T-helper 1 cell treated with Interleukin-12 subunit alpha and Interleukin-12 subunit beta and Interleukin-4 antibody, amounts not matched to agents 30 μg/mL and 1 μg/mL, for 36 hours (primary cell): Measurements from ENCODE around the gene NAPB.

ENCODE experiments used
- H3K27ac Mint-ChIP-seq: one replicate; pipeline ENCODE4 v1.8.0; 2021; ENCODE audit warnings: mild to moderate bottlenecking, mixed read lengths
- H3K27me3 Mint-ChIP-seq: one replicate; pipeline ENCODE4 v1.8.0; 2021; ENCODE audit warnings: low read depth, mixed read lengths
- H3K36me3 Mint-ChIP-seq: one replicate; pipeline ENCODE4 v1.8.0; 2021; ENCODE audit warnings: low read depth, mixed read lengths
- H3K4me1 Mint-ChIP-seq: one replicate; pipeline ENCODE4 v1.8.0; 2021; ENCODE audit warnings: low read depth, mixed read lengths
- H3K4me3 Mint-ChIP-seq: one replicate; pipeline ENCODE4 v1.8.0; 2021; ENCODE audit warnings: mild to moderate bottlenecking, moderate library complexity, mixed read lengths
- H3K9me3 Mint-ChIP-seq: one replicate; pipeline ENCODE4 v1.8.0; 2021; ENCODE audit warnings: mixed read lengths

NAPB gene

DNA sequence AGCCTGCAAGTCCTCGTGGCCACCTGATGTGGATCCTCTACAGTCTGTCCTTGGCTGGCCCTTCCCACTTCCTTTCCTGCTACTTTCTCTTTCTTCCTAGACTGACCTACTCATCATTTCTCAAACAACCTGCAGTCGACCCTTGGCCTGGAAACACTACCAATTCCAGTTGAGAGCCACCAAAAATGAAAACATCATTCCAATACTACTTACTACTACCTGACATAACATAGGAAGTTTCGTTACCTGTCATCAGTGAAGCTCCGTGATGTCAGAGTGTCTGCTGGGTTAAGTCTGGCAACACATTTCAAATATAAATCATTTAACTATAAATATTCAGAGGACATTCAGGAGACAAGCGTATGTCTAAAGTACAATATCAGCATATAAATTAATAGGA lies 45.5 kb downstream of the NAPB start:
- Mint-ChIP-seq H3K4me1 (peaks cover 5% of the 10 kb centered on the region), H3K4me3 (no peak overlapping the region), H3K27ac (no peak overlapping the region), H3K9me3 (no peaks in the 10 kb centered on the region), H3K27me3 (no peaks in the 10 kb centered on the region), H3K36me3 (peaks cover 52% of the 10 kb centered on the region)

DNA sequence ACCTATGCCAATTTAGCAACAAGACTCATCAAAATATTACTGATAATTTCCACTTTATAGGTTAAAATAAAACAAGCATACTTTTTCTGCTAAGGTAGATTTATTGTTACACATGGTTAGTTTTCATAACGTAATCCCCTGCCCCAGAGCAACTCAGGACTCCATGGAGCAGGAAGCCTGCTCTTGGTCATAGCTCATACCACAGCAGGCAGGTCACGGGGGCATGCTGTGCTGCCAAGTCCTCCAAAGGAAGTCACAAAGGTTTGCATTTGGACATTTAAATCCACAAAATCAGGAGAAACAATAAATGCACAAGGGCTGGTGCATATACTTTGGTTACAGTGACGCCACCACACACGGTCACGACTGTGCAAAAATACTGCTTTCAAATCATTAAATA lies 46.8 kb downstream of the NAPB start:
- Mint-ChIP-seq H3K27ac (no peak overlapping the region), H3K4me1 (peaks cover 5% of the 10 kb centered on the region), H3K9me3 (no peaks in the 10 kb centered on the region), H3K4me3 (no peak overlapping the region), H3K27me3 (no peaks in the 10 kb centered on the region), H3K36me3 (peaks cover 56% of the 10 kb centered on the region)

DNA sequence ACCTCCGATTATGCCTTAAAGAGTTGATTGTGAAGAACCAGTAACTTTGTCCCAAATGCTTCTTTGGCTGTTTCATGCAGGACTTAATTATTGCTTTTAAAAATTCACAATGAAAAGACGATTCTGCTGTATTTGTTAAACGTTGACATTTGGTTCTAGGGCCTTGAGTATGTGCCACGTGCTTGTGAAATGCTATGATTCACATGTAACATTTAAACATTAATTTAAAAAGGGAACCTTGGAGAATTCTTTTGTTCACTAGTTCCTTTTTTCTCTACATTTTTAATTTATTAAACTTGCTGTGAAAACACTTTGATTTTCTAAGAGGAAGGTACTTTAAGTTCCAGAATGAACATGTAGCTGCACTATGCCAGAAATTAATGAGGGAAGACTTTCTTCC lies 49.8 kb downstream of the NAPB start:
- no peak overlapping the region for H3K27ac Mint-ChIP-seq
- no peak overlapping the region for H3K4me3 Mint-ChIP-seq
- no peaks in the 10 kb centered on the region for H3K9me3 Mint-ChIP-seq
- peaks cover 16% of the 10 kb centered on the region for H3K4me1 Mint-ChIP-seq
- no peaks in the 10 kb centered on the region for H3K27me3 Mint-ChIP-seq
- peaks cover 56% of the 10 kb centered on the region for H3K36me3 Mint-ChIP-seq

DNA sequence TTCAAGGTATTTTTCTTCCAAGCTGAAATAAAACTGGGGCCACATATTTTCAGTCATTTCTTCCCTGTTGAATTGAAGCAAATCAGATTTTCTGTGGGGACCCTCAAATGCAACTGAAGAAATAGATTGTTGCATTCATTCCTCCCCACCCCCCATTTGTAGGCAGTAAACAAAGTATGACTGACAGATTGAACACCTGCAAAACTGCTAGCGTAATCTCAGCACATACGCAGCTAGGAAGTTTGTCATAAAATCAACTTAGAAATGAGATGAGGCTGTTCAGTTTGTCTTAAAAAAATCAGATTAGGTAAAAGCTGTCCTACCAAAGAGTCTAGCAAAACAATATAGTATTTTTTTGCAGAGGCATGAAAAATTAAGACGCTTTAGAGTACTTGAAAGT lies 50.4 kb downstream of the NAPB start:
- Mint-ChIP-seq H3K4me3 (no peak overlapping the region), H3K4me1 (peaks cover 21% of the 10 kb centered on the region), H3K27me3 (no peaks in the 10 kb centered on the region), H3K9me3 (no peaks in the 10 kb centered on the region), H3K36me3 (peaks cover 56% of the 10 kb centered on the region), H3K27ac (no peak overlapping the region)

GRCh38 chr20:23370274-23370673 lies 51.0 kb downstream of the NAPB start:
- Mint-ChIP-seq H3K27ac (no peak overlapping the region), H3K9me3 (no peaks in the 10 kb centered on the region), H3K36me3 (peaks cover 50% of the 10 kb centered on the region), H3K4me3 (no peak overlapping the region), H3K4me1 (peaks cover 17% of the 10 kb centered on the region), H3K27me3 (no peaks in the 10 kb centered on the region)

- Mint-ChIP-seq H3K9me3 (no peaks in the 10 kb centered on the region), H3K4me3 (no peak overlapping the region), H3K36me3 (peaks cover 57% of the 10 kb centered on the region), H3K27me3 (no peaks in the 10 kb centered on the region), H3K4me1 (peaks cover 26% of the 10 kb centered on the region), H3K27ac (no peak overlapping the region)
Measured at GRCh38 chr20:23369072-23369823, 52.0 kb downstream of the NAPB start.

GRCh38 chr20:23368316-23369071 lies 52.8 kb downstream of the NAPB start:
- H3K27me3 Mint-ChIP-seq: no peaks in the 10 kb centered on the region
- peaks cover 52% of the 10 kb centered on the region for H3K36me3 Mint-ChIP-seq
- H3K4me3 Mint-ChIP-seq: no peak overlapping the region
- no peaks in the 10 kb centered on the region for H3K9me3 Mint-ChIP-seq
- peaks cover 33% of the 10 kb centered on the region for H3K4me1 Mint-ChIP-seq
- H3K27ac Mint-ChIP-seq: no peak overlapping the region

DNA sequence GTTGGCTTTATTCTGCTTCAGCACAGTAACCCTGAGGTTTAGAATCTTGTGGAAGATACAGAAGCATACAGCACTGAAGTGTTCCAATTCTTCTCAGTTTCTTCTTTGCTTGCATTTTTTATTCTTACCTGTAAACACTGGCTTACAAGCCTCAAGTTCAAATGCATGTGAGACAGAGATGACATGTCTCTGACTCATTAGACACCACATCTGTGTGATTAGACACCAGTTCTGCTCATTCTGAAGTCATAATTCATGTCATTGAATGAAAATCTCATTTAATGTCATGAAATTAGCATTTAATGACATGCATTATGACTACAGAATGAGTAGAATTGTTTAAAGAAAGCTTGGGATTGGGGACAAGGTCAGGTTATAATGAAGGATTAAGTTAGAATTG lies 53.5 kb downstream of the NAPB start:
- Mint-ChIP-seq H3K9me3 (no peaks in the 10 kb centered on the region), H3K4me3 (no peak overlapping the region), H3K4me1 (peaks cover 40% of the 10 kb centered on the region), H3K27ac (no peak overlapping the region), H3K27me3 (no peaks in the 10 kb centered on the region), H3K36me3 (peaks cover 56% of the 10 kb centered on the region)

- Mint-ChIP-seq H3K9me3 (no peaks in the 10 kb centered on the region), H3K27me3 (no peaks in the 10 kb centered on the region), H3K27ac (peak overlapping the region; percentile 59), H3K4me3 (no peak overlapping the region), H3K4me1 (peaks cover 40% of the 10 kb centered on the region), H3K36me3 (peaks cover 49% of the 10 kb centered on the region)
Measured at GRCh38 chr20:23366384-23366783, 54.9 kb downstream of the NAPB start.

GRCh38 chr20:23365390-23366165 lies 55.7 kb downstream of the NAPB start:
- Mint-ChIP-seq H3K9me3 (no peaks in the 10 kb centered on the region), H3K27me3 (no peaks in the 10 kb centered on the region), H3K4me3 (peak overlapping the region; percentile 48), H3K27ac (peak overlapping the region; percentile 59), H3K4me1 (peaks cover 46% of the 10 kb centered on the region), H3K36me3 (peaks cover 41% of the 10 kb centered on the region)

GRCh38 chr20:23363257-23363649 lies 58.0 kb downstream of the NAPB start:
- H3K4me1 Mint-ChIP-seq: peaks cover 53% of the 10 kb centered on the region
- H3K36me3 Mint-ChIP-seq: peaks cover 27% of the 10 kb centered on the region
- no peaks in the 10 kb centered on the region for H3K27me3 Mint-ChIP-seq
- peak overlapping the region; percentile 96 for H3K27ac Mint-ChIP-seq
- peak overlapping the region; percentile 92 for H3K4me3 Mint-ChIP-seq
- no peaks in the 10 kb centered on the region for H3K9me3 Mint-ChIP-seq

DNA sequence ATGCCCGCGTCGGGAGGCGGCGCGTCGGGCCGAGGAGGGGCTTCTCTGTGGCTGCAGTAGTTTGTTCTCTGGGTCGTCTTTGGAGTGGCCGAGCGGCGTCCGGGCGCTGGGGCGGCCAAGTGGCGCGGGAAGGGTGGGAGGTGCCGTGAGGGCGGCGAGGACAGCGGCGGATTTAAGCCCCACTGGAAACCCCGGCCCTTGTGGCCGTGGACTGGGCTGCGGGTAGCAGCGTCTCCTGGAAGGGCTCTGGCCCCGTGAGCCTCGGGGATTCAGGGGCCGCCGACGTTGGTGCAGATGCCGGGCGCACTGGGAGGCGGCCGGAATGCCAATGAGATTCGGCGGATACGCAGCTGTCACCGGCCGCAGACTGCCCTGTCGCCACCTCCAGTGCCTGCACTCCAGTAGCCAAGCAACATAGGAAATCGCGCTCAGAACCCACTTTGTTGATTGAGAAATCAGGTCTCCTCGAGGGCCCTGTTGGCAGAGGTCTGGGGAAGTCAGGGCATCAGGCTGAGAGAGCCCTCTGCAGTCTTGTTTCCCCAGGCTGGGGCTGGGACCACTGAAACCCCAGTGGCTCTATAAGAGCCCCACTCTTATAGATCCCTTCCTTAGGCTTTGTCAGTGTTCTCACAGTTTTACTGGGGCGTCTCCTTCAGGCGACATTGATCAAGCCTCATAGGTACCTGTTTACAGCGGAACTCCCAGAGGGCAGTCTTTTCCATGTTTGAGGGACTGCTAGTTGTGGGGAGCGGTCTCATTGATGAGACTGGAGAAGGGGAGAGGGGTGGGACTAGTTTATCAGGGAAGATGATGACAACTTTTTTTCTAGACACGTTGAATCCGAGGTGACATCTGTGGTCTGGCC lies 58.7 kb downstream of the NAPB start:
- Mint-ChIP-seq H3K9me3 (no peaks in the 10 kb centered on the region), H3K36me3 (peaks cover 24% of the 10 kb centered on the region), H3K27me3 (no peaks in the 10 kb centered on the region), H3K4me3 (peak overlapping the region; percentile 92), H3K4me1 (peaks cover 52% of the 10 kb centered on the region), H3K27ac (peak overlapping the region; percentile 96)

DNA sequence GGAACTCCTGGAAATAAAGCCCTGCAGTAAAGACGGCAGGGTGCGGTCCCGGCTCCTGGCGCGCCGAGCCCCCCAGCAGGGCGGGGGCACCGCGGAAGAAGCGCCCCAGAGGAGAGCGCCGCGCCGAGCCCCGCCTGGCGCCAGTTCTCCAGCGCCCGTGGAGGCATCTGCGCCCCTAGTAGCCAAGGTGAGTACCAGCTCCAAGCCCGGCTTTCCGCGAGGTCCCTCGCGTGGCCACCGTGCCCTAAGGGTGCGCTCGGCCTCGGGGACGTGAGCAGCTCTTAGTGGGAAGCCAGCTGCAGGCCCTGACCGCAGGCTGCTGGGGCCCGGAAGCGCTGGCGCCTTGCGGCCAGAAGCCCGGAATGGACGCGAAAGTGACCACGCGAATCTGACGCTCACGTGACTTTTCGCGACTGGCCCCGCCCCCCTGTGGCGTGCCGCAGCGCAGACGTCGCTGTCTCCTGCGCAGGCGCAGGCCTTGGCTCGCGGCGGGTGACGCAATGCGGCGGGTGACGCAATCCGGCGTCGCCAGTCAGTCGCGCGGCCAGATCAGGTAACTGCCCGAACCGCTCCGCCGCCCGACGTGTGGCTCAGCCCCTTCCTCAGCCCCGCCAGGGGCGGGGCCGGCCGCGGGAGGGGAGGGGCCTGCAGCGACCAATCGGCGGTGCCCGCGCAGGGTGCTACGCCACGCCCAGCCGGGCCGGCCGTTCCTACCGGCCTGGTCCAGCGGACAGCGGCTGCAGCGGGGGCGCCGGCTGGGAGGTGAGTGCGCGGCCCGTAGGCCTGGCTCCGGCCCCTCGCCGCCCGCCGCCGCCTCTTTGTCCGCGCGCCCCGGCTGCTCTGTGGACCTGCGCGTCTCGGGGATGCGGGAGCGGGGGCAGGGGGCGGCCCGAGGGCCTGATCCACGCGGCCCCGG lies 59.6 kb downstream of the NAPB start, which contains the start of gene GZF1:
Gene GZF1, plus strand, starts transcription at position 707 of the 916 bp plus-strand sequence. CDS start 2,202 bp downstream, outside the sequence.
- no peaks in the 10 kb centered on the region for H3K9me3 Mint-ChIP-seq

More for the DNA sequence above, 59.6 kb downstream of the NAPB start, which contains the start of gene GZF1:
- Mint-ChIP-seq H3K4me1 (peaks cover 50% of the 10 kb centered on the region), H3K27ac (peak within 1 kb of the TSS; percentile 96), H3K4me3 (peak within 1 kb of the TSS; percentile 92), H3K27me3 (no peaks in the 10 kb centered on the region), H3K36me3 (peaks cover 21% of the 10 kb centered on the region)
